Measurements from ENCODE around the gene KRTAP4-11. TPM values are rescaled to one million over a fixed set of nuclear protein-coding genes. Genes with fewer than 3 reads are reported as not detected.
A peak's percentile ranks its signal among the peaks of the same experiment; 100 is the strongest.
"Not testable (repeated sequence)": the region's sequence is repeated elsewhere in the genome, so short reads cannot be mapped to it uniquely, and the experiment has no call there.

The KRTAP4-11 gene
- total RNA-seq, 1 donor from 2014 or later: not detected

DNA sequence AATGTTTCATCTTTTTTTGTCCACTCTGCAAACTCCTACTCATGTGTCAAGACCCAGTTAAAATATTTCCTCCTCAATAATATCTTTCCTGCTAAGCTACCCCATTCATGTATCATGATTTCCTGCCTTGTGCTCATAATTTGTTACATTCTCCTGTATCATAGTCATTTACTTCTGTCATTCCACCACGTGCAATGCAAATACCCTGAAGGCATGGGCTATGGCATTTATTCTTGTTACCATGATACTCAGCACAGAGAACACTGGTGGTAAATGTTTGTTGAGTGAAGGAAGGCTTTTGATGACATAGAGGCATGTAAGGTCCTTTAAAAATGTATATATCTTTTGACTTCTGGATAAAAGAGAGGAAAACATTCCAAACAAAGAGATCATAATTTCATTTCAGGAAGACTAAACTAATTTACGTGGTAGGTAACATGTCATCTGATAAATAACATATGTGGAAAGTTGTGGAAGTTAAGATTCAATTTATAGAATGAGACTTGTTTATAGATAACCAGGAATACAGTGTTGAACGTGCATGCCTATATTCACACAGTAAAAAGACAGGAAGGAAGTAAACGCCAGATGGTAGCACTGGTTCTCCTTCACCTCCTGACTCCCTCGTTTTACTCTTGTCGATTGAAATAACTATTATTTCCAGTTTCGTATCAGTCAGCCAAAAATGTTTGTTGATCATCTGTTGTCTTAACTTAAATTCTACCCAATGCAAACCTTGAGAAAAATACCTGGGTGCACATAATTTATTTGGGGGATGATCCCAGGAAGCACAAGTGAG is 18.3 kb downstream of the KRTAP4-11 start:
- ATAC-seq (ENCODE audit: poor library complexity); DNase-seq; intact Hi-C loops (cut with DNase I): not testable (repeated sequence)

DNA sequence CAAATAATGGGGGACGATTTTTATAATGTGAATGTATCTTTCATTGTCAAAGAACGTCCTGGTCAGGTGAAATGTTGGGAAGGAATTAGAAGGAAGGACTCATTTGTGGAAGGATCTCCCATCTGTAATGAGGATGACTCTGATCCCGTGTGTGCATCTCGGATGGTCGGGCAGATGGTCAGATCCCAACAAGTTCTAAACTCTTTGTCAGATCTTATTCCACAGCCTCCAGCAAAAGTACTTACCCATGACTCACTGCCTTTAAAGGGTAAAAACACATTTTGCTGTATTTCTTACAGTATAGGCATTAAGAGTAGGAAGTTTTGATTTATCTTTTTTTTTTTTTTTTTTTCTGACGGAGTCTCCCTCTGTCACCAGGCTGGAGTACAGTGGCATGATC is 19.7 kb downstream of the KRTAP4-11 start:
- DNase-seq: no peak
- ATAC-seq (ENCODE audit: poor library complexity): no peak
- intact Hi-C loops (cut with DNase I): no loop called here

DNA sequence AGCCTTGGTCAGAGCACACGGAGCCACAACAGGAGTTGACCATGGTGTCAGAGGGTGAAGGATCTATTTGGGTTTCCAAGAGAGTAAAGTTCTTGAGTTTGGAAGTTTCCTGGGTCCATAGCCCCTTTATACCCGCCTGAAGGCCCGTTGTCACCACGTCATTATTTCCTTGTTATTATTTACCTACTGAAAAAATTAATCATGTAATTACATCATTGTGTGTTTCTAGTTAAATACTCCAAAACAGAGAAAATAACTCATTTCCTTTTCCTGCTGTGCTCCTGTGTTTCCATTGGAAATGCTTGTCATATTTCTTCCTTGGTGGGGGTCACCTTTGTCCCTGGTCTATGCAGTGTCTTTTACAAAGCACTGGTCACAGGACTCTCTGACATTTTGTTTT is 20.1 kb downstream of the KRTAP4-11 start, which contains the start of gene KRTAP4-8:
KRTAP4-8 (minus strand) TSS at position 101 of the 400 bp plus-strand sequence; CDS start at position 43, 58 bp downstream.
- intact Hi-C loops (cut with DNase I): no loop called here
- no peak for ATAC-seq (ENCODE audit: poor library complexity)
- no peak for DNase-seq

DNA sequence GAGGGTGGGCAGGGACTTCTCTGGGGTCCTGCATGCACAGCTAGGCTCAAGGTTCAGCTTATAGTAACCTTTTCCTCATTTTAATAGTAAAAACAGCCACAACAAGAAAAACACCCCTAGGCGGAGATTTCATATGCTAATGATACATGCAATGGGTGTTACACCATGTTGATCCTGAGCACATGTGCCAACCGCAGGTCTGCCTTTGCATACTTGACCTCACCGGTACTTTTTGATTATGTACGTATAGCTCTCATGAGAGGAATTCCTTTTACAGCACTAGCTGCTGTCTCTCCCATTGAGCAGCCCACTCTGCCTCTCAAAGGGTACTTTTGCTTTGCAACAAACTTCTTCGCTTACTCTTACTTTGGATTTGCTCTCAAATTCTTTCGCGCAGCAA is 22.1 kb downstream of the KRTAP4-11 start:
- ATAC-seq (ENCODE audit: poor library complexity) (no peak), DNase-seq (no peak)
- intact Hi-C loops (cut with DNase I): no loop called here

DNA sequence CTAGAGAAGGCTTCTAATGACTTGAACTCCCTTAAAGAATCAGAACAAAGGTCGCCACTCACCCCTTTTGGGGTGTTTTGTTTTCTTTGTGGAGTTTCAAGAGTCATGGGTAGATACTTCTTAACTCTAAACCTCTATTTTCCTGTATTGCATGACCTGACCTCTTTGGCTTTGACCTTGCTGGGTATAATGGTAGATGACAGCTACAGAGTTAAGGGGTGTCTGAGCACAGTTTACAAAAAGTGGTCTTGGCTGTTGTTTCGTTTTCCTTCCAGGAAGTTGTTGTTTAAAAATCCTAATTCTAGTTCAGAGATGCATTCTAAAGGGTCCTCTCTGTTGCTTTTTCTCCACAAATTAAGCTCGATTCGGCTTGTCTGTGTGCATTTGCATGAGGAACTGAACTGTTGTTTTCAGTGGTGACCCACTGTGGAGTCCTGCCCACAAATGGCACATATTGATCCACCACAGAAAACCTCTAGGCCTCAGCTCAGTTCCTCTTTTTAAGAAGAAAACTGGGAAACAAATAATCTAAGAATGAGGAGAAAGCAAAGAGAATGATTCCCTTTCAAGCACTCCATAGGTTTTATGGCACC is 29.3 kb downstream of the KRTAP4-11 start:
- ATAC-seq (ENCODE audit: poor library complexity); intact Hi-C loops (cut with DNase I): not testable (repeated sequence)

DNA sequence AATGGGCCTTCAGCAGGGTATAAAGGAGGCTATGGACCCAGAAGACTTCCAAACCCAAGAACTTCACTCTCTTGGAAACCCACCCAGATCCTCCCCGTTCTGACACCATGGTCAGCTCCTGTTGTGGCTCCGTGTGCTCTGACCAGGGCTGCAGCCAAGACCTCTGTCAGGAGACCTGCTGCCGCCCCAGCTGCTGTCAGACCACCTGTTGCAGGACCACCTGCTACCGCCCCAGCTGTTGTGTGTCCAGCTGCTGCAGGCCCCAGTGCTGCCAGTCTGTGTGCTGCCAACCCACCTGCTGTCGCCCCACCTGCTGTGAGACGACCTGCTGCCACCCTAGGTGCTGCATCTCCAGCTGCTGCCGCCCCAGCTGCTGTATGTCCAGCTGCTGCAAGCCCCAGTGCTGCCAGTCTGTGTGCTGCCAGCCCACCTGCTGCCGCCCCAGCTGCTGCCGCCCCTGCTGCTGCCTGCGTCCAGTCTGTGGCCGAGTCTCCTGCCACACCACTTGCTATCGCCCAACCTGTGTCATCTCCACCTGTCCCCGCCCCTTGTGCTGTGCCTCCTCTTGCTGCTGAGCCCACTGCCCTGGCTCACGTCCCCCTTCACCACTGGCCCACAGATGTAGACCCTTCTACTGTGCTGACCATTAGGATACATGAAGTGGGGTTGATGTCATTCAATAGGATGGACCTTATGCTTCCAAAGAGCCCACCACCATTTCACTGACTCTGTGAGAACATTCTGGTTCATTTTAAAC is 33.9 kb downstream of the KRTAP4-11 start, which contains the start of gene KRTAP4-7:
KRTAP4-7 (plus strand) TSS at position 51 of the 757 bp plus-strand sequence; CDS start at position 108, 57 bp downstream.
- DNase-seq; ATAC-seq (ENCODE audit: poor library complexity); intact Hi-C loops (cut with DNase I): not testable (repeated sequence)

More for the DNA sequence above, 29.3 kb downstream of the KRTAP4-11 start:
- not testable (repeated sequence) for DNase-seq

DNA sequence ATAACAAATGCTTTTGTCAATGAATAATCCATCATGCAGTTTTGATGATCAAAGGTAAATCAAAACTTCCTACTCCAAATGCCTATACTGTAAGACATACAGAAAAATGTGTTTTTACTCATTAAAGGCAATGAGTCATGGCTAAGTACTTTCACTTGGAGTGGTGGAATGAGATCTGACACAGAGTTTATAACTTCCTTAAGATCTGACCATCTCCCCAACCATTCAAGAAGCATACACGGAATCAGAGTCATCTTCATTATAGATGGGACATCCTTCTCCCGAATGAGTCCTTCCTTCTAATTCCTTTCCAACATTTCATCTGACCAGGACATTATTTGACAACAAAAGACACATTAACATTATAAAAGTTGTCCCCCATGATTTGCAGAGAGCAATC is 34.7 kb downstream of the KRTAP4-11 start:
- intact Hi-C loops (cut with DNase I); DNase-seq; ATAC-seq (ENCODE audit: poor library complexity): not testable (repeated sequence)

DNA sequence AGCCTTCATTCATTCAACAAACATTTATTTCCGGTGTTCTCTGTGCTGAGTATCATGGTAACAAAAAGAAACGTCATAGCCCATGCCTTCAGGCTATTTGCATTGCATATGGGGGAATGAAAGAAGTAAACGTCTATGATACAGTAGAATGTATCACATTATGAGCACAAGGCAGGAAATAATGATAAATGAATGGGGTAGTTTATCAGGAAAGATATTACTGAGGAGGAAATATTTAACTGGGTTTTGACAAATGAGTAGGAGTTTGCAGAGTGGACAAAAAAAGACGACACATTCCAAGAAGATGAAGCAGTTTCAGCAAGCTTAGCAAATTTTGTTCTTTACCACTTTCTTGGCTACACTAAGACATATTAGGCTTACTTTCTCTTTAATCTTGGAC is 35.5 kb downstream of the KRTAP4-11 start:
- ATAC-seq (ENCODE audit: poor library complexity) (no peak), DNase-seq (no peak)
- intact Hi-C loops (cut with DNase I): no loop called here

DNA sequence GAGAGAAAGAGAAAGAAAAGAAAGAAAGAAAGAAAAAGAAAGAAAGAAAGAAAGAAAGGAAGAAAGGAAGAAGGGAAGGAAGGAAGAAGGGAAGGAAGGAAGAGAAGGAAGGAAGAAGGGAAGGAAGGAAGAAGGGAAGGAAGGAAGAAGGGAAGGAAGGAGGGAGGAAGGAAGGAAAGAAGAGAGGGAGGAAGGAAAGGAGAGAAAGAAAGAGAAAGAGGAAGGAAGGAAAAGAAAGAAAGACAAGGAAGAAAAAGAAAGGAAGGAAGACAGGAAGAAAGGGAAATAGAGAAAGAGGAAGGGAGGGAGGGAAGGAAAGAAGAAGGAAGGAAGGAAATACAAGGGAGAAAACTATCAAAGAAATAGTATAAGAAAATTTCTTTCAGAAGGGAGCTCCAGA is 41.4 kb downstream of the KRTAP4-11 start:
- DNase-seq: no peak
- intact Hi-C loops (cut with DNase I): no loop called here
- no peak for ATAC-seq (ENCODE audit: poor library complexity)

DNA sequence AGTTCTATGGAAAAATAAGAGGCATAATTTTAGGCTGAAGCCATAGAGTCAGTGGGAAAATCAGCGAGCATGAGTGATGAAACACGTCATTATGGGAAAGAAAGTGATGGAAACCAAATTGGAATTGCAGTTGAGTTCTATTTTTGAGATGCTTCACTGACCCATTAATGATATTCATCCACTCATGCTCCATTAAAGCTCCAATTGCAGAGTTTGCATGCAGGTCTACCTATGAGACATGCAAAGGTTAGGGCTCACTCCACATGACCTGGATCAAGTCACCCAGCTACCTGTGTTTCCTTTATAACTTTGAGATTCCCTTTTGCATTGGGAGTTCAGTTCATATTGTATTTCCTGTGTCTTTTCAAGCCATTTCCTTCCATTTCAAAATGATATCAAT is 44.5 kb downstream of the KRTAP4-11 start:
- intact Hi-C loops (cut with DNase I): no loop called here
- ATAC-seq (ENCODE audit: poor library complexity) (no peak), DNase-seq (no peak)

DNA sequence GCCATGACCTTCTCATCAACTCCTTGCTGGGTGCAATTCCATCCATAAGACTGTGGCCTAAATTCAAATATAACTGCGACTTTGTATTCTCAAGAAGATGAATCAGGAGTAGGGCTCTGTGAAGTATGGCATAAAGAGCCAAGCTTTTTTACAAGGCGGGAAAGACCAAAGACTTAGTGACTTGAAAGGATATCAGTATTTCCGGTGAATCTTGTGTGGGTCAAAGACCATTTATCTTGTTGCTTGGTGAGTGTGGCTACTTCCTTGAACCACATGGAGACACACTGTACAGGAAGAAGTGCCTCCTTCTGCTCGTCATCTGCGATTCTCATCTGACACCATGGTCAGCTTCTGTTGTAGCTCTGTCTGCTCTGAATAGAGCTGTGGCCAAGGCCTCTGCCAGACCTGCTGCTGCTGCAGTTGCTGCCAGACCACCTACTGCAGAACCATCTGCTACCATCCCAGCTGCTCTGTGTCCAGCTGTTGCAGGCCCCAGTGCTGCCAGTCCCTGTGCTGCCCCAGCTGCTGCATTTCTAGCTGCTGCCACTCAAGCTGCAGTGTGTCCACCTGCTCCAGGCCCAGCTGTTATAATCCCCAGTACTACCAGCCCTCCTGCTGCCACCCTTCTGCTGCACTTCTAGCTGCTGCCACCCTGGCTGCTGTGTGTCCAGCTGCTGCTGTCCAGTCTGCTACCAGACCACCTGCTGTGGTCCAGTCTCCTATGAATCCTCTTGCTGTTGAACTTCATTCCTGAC is 46.4 kb downstream of the KRTAP4-11 start:
- no peak for ATAC-seq (ENCODE audit: poor library complexity)
- intact Hi-C loops (cut with DNase I): no loop called here
- peak; percentile 31 for DNase-seq

DNA sequence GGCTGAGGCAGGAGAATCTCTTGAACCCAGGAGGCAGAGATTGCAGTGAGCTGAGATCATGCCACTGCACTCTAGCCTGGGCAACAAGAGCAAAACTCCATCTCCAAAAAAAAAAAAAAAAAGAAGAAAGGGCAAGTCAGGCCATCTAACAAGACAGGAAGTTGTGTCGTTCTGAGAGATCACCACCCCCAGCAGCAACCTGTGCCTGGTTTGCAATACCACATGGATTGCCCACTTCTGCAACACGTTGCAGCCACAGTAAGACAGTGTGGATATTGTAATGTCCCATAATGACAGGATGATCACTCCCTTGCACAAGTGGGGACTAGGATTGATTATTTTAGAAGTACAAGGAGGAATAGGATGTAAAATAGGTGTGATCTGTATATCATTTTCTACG is 49.1 kb downstream of the KRTAP4-11 start:
- ATAC-seq (ENCODE audit: poor library complexity) (no peak), DNase-seq (no peak)
- intact Hi-C loops (cut with DNase I): no loop called here

DNA sequence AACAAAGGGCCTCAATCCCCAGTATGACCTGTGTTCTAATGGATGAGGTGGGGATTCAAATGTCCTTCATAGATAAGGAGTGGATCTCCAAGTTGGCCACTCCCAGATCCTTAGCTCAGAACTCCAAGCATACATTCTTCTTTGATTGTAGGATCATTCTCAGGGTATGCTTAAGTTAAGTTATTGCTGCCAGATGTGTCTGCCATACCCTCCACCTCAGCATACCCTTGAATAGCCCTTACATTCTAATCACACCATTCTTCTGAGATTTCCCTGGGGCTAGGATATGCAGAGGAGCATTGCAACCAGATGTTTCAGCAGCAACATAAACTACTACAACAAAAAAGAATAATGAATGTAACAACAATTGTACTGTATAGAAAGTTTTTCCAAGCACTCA is 50.9 kb downstream of the KRTAP4-11 start:
- intact Hi-C loops (cut with DNase I): no loop called here
- no peak for ATAC-seq (ENCODE audit: poor library complexity)
- DNase-seq: no peak

Other genes with a start within 250 kb of the KRTAP4-11 start
- gene KRT20, start 233.1 kb downstream of the KRTAP4-11 start, total RNA-seq: not detected
- not detected for gene KRT23, start 180.7 kb downstream of the KRTAP4-11 start, total RNA-seq
- gene KRT39, start 151.4 kb downstream of the KRTAP4-11 start, total RNA-seq: not detected
- gene KRT40, start 134.0 kb downstream of the KRTAP4-11 start, total RNA-seq: not detected
- not detected for gene KRTAP3-3, start 124.2 kb downstream of the KRTAP4-11 start, total RNA-seq
- not detected for gene KRTAP3-2, start 118.5 kb downstream of the KRTAP4-11 start, total RNA-seq
- not detected for gene KRTAP3-1, start 109.2 kb downstream of the KRTAP4-11 start, total RNA-seq
- not detected for gene KRTAP1-5, start 91.2 kb downstream of the KRTAP4-11 start, total RNA-seq
- not detected for gene KRTAP1-4, start 88.2 kb downstream of the KRTAP4-11 start, total RNA-seq
- not detected for gene KRTAP1-3, start 83.5 kb downstream of the KRTAP4-11 start, total RNA-seq
- not detected for gene KRTAP1-1, start 76.9 kb downstream of the KRTAP4-11 start, total RNA-seq
- gene KRTAP2-1, start 71.1 kb downstream of the KRTAP4-11 start, total RNA-seq: not detected
- not detected for gene KRTAP2-2, start 63.1 kb downstream of the KRTAP4-11 start, total RNA-seq
- gene KRTAP2-3, start 58.3 kb downstream of the KRTAP4-11 start, total RNA-seq: not detected
- not detected for gene KRTAP2-4, start 52.5 kb downstream of the KRTAP4-11 start, total RNA-seq
- gene KRTAP4-7, start 34.2 kb downstream of the KRTAP4-11 start, total RNA-seq: not detected
- not detected for gene KRTAP4-8, start 20.2 kb downstream of the KRTAP4-11 start, total RNA-seq
- not detected for gene KRTAP4-16, start 16.2 kb downstream of the KRTAP4-11 start, total RNA-seq
- gene KRTAP4-9, start 13.0 kb downstream of the KRTAP4-11 start, total RNA-seq: not detected
- gene KRTAP4-12, start 5.8 kb upstream of the KRTAP4-11 start, total RNA-seq: not detected
- gene KRTAP4-6, start 22.2 kb upstream of the KRTAP4-11 start, total RNA-seq: not detected
- not detected for gene KRTAP4-5, start 31.5 kb upstream of the KRTAP4-11 start, total RNA-seq
- not detected for gene KRTAP4-4, start 42.4 kb upstream of the KRTAP4-11 start, total RNA-seq
- gene KRTAP4-3, start 49.8 kb upstream of the KRTAP4-11 start, total RNA-seq: not detected
- gene KRTAP4-2, start 59.8 kb upstream of the KRTAP4-11 start, total RNA-seq: not detected
- gene KRTAP4-1, start 66.5 kb upstream of the KRTAP4-11 start, total RNA-seq: not detected
- not detected for gene KRTAP9-1, start 71.5 kb upstream of the KRTAP4-11 start, total RNA-seq
- gene KRTAP9-2, start 108.3 kb upstream of the KRTAP4-11 start, total RNA-seq: not detected
- gene KRTAP9-3, start 114.1 kb upstream of the KRTAP4-11 start, total RNA-seq: not detected
- not detected for gene KRTAP9-8, start 119.6 kb upstream of the KRTAP4-11 start, total RNA-seq
- not detected for gene KRTAP9-4, start 131.3 kb upstream of the KRTAP4-11 start, total RNA-seq
- gene KRTAP9-9, start 137.0 kb upstream of the KRTAP4-11 start, total RNA-seq: not detected
- gene KRTAP9-6, start 147.0 kb upstream of the KRTAP4-11 start, total RNA-seq: not detected
- gene KRTAP9-7, start 157.3 kb upstream of the KRTAP4-11 start, total RNA-seq: not detected
- not detected for gene KRTAP29-1, start 184.5 kb upstream of the KRTAP4-11 start, total RNA-seq
- not detected for gene KRTAP16-1, start 190.9 kb upstream of the KRTAP4-11 start, total RNA-seq
- gene KRTAP17-1, start 197.3 kb upstream of the KRTAP4-11 start, total RNA-seq: not detected
- not detected for gene KRT33A, start 232.5 kb upstream of the KRTAP4-11 start, total RNA-seq